ENCODE results near the gene RABGGTA. TPM values are rescaled to one million over a fixed set of nuclear protein-coding genes. Genes with fewer than 3 reads are reported as not detected.

The RABGGTA gene
- total RNA-seq, 6 donors from 2014 or later: 22.7 to 125 (median 58.9) TPM

DNA sequence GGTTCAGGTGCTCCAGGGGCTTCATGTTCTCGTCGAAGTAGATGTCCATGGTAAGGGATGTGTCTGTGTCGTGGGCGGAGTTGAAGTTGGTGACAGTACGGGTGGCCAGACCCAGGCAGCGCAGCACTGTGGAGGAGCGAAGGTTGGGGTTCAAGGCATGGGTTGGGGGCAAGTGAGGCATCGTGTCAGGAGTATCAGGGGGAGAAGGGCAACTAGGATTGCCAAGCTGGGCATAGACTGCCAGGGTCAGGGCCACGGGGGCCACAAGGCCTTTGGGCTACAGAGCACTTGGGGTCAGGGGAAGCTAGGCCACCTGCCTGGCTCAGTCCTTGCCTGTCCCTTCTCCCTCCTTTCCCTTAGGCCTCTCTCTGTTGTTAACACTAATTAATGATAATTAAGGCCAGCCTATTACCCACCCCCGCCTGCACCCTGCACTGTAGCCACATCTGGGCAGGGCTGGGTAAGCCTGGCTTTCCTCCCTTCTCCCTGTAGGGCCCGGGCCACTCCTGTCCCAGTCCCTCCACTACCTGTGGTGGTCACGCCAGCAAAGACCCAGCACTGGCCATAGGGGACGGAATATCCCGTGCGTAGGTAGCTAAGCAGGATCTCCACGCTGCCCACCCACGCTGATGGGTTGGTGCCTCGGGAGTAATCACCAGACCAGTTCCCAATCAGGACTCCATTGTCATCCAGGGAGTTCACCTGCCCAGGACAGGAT lies 12.7 kb downstream of the RABGGTA start:
- Histone ChIP-seq H3K27ac (peak overlapping the region in 3 of 4 donors; percentile 18 to 46 (median 32)), H3K36me3 (peaks cover 0 to 12% (median 6%) of the 10 kb centered on the region in 4 donors), H3K9me3 (no peaks in the 10 kb centered on the region), H3K4me3 (no peak overlapping the region), H3K27me3 (no peaks in the 10 kb centered on the region), H3K4me1 (peaks cover 0 to 19% (median 9%) of the 10 kb centered on the region in 4 donors)
- DNase-seq (no peak), ATAC-seq (ENCODE audit: low FRiP score in 2 of 2) (no peak)
- TF ChIP-seq EP300 (IDR thresholded peaks at IDR 0.05) (no peak), POLR2A (IDR thresholded peaks at IDR 0.05) (no peak), POLR2AphosphoS5 (IDR thresholded peaks at IDR 0.05) (no peak)
- TF ChIP-seq, protein P1, sequence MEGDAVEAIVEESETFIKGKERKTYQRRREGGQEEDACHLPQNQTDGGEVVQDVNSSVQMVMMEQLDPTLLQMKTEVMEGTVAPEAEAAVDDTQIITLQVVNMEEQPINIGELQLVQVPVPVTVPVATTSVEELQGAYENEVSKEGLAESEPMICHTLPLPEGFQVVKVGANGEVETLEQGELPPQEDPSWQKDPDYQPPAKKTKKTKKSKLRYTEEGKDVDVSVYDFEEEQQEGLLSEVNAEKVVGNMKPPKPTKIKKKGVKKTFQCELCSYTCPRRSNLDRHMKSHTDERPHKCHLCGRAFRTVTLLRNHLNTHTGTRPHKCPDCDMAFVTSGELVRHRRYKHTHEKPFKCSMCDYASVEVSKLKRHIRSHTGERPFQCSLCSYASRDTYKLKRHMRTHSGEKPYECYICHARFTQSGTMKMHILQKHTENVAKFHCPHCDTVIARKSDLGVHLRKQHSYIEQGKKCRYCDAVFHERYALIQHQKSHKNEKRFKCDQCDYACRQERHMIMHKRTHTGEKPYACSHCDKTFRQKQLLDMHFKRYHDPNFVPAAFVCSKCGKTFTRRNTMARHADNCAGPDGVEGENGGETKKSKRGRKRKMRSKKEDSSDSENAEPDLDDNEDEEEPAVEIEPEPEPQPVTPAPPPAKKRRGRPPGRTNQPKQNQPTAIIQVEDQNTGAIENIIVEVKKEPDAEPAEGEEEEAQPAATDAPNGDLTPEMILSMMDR (IDR thresholded peaks at IDR 0.05): no peak
- 88 to 89% methylated on average over 16 to 18 of the region's 18 CpGs for WGBS, 2 donors

DNA sequence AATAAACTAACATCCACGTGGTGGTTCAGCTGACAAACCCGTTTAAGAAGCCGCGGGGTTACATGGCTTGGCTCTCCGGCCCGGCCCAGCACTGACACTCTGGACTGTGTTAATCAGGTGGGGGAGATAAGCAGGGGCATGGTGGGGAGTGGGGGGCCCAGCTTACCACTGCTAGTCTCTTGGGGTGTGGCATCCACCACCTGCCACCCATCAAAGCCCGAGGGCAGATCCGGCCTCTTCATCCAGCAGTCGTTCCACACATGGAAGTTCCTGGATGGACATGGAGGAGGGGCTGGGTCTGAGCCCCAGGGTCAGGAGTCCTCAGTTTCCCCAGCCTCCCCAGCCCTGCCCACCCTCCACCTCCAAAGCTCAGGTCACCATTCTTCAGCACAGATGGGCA lies 13.3 kb downstream of the RABGGTA start:
- Histone ChIP-seq H3K4me1 (peaks cover 0 to 19% (median 9%) of the 10 kb centered on the region in 4 donors), H3K36me3 (peaks cover 0 to 14% (median 7%) of the 10 kb centered on the region in 4 donors), H3K9me3 (no peaks in the 10 kb centered on the region), H3K27me3 (no peaks in the 10 kb centered on the region), H3K27ac (no peak overlapping the region), H3K4me3 (no peak overlapping the region)
- ATAC-seq (ENCODE audit: low FRiP score in 2 of 2): no peak
- no peak for TF ChIP-seq EP300 (IDR thresholded peaks at IDR 0.05)
- TF ChIP-seq, protein P1 (IDR thresholded peaks at IDR 0.05): no peak
- TF ChIP-seq POLR2A (IDR thresholded peaks at IDR 0.05): no peak
- no peak for TF ChIP-seq POLR2AphosphoS5 (IDR thresholded peaks at IDR 0.05)
- 79 to 87% methylated on average over 7 to 9 of the region's 9 CpGs for WGBS, 2 donors
- no peak for DNase-seq

DNA sequence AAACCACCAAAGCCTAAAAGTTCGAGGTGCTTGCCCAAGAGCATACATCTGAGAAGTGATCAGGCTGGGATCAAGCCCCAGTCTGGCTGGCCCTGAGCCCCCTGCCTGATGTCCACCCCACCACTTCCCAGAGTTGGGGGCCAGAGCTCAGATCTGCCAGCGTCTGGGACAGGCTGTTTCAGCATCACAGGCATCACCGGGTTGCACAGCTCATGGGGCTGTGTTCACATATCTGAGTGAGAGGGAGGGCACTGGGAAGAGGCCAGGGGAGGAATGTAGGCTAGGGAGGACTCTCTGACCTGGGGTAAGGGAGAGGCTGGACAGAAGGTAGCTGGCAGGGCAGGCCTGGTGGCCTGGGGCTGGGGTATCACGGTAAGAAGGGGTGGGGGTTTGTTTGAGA lies 14.4 kb downstream of the RABGGTA start:
- DNase-seq: no peak
- H3K36me3 ChIP-seq: peaks cover 0 to 19% (median 9%) of the 10 kb centered on the region in 4 donors
- no peak for ATAC-seq (ENCODE audit: low FRiP score in 2 of 2)
- TF ChIP-seq POLR2A (IDR thresholded peaks at IDR 0.05) (no peak), POLR2AphosphoS5 (IDR thresholded peaks at IDR 0.05) (no peak), EP300 (IDR thresholded peaks at IDR 0.05) (no peak)
- TF ChIP-seq, protein P1 (IDR thresholded peaks at IDR 0.05): no peak
- peaks cover 0 to 19% (median 12%) of the 10 kb centered on the region in 4 donors for H3K4me1 ChIP-seq
- H3K9me3 ChIP-seq: no peaks in the 10 kb centered on the region
- H3K27me3 ChIP-seq: no peaks in the 10 kb centered on the region
- 73 to 79% methylated on average over 4 of the region's 4 CpGs for WGBS, 2 donors
- H3K27ac ChIP-seq: peak overlapping the region in 1 of 4 donors; percentile 10
- H3K4me3 ChIP-seq: no peak overlapping the region

DNA sequence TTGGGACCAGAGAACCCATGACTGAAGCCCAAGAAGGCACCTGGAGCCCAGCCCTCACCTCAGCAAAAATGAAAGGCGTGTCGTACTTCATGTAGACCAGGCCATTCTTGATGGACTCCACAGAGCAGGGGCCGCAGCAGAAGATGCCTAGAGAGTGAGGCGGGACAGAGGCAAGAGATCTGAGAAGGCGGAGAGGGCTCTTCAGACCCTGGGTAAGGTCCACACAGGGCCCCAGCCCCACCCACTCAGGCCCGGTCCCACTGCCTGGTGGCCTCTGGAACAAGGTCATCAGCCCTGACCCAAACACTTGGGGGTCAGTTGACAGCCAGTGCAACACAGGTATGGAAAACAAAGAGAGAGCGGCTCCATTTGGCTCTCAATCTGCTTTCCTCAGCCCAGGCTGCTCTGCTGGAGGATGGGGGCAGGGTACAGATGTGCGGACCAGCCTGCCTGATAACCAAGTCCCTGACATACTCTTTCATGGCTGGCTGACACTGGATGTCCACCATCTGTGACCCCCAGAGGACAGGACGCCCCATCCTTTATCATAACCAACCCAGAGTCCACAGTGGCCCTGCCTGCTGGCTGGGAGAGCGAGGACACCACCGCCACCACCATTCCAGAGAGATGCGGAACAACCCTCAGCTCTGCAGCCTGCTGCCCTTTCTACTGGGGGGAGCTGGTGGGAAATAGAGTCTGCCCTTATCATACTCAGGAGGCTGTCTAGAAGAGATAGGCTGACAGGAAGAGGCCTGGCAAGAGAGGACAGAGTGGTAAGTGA lies 15.3 kb downstream of the RABGGTA start:
- Histone ChIP-seq H3K27me3 (no peaks in the 10 kb centered on the region), H3K4me1 (peaks cover 0 to 19% (median 13%) of the 10 kb centered on the region in 4 donors), H3K9me3 (no peaks in the 10 kb centered on the region), H3K27ac (no peak overlapping the region), H3K4me3 (no peak overlapping the region), H3K36me3 (peaks cover 0 to 19% (median 9%) of the 10 kb centered on the region in 4 donors)
- 90 to 93% methylated on average over 10 to 12 of the region's 12 CpGs for WGBS, 2 donors
- TF ChIP-seq POLR2AphosphoS5 (IDR thresholded peaks at IDR 0.05) (no peak), EP300 (IDR thresholded peaks at IDR 0.05) (no peak), POLR2A (IDR thresholded peaks at IDR 0.05) (no peak)
- TF ChIP-seq, protein P1 (IDR thresholded peaks at IDR 0.05): no peak
- DNase-seq (no peak), ATAC-seq (ENCODE audit: low FRiP score in 2 of 2) (no peak)

Data from upper lobe of left lung (tissue), 6 donors.